Vagina (tissue), 2 donors: ENCODE measurements around the gene TTC38.

Source experiments
- CTCF ChIP-seq, 3 experiments: fragments of 450-650 bp in 2 of 3; fragments of 200-600 bp in 1 of 3; sonication (generic) in 1 of 3; IDR thresholded peaks; one replicate each; pipeline ENCODE4 v1.5.1; 2017 to 2019; ENCODE audit warnings: antibody characterized with exemption in 3 of 3, mild to moderate bottlenecking in 2 of 3, moderate library complexity in 2 of 3
- POLR2A ChIP-seq, 2 donors: fragments of 450-650 bp; IDR thresholded peaks; one replicate each; pipeline ENCODE4 v1.6.1; 2017; ENCODE audit warnings: antibody characterized with exemption in 2 of 2, mild to moderate bottlenecking in 2 of 2, moderate library complexity in 2 of 2

- no peak for TF ChIP-seq CTCF (IDR thresholded peaks at IDR 0.05)
- TF ChIP-seq POLR2A (IDR thresholded peaks at IDR 0.05) = no peak
Observed at GRCh38 chr22:46272196-46272595, 4.4 kb downstream of the TTC38 start.
